Stimulated activated CD8-positive, alpha-beta memory T cell treated with anti-CD3 and anti-CD28 coated beads, Interleukin-7, amount 100 ng/mL, for 4 hours (primary cell): Measurements from ENCODE around the gene BICC1.

ENCODE experiments used
- DNase-seq, 2 donors: peaks; one replicate each; pipeline ENCODE4 v3.0.0-alpha.2; 2020; ENCODE audit warnings: low read depth in 2 of 2

The BICC1 gene

GRCh38 chr10:58701405-58702135, 188.9 kb downstream of the BICC1 start:
- no peak for DNase-seq

- no peak for DNase-seq
Measured at GRCh38 chr10:58704226-58704625, 191.6 kb downstream of the BICC1 start.

- DNase-seq, result no peak
Measured at GRCh38 chr10:58704671-58705141, 192.0 kb downstream of the BICC1 start.

- DNase-seq, result no peak
Measured at GRCh38 chr10:58706836-58707235, 194.2 kb downstream of the BICC1 start.

- DNase-seq, result no peak
Measured at GRCh38 chr10:58712141-58712540, 199.5 kb downstream of the BICC1 start.

- no peak for DNase-seq
Measured at GRCh38 chr10:58712982-58713381, 200.3 kb downstream of the BICC1 start.

GRCh38 chr10:58714409-58714808, 201.7 kb downstream of the BICC1 start:
- no peak for DNase-seq

GRCh38 chr10:58715061-58715460, 202.4 kb downstream of the BICC1 start:
- no peak for DNase-seq

GRCh38 chr10:58718596-58718995, 205.9 kb downstream of the BICC1 start:
- DNase-seq, result no peak

- DNase-seq, result no peak
Measured at GRCh38 chr10:58721601-58722281, 209.1 kb downstream of the BICC1 start.

- DNase-seq, result no peak
Measured at GRCh38 chr10:58723186-58723585, 210.5 kb downstream of the BICC1 start.

GRCh38 chr10:58723966-58724365, 211.3 kb downstream of the BICC1 start:
- DNase-seq, result no peak

GRCh38 chr10:58724781-58725180, 212.1 kb downstream of the BICC1 start:
- no peak for DNase-seq

GRCh38 chr10:58725901-58726300, 213.2 kb downstream of the BICC1 start:
- no peak for DNase-seq

GRCh38 chr10:58727633-58728032, 215.0 kb downstream of the BICC1 start:
- no peak for DNase-seq

- no peak for DNase-seq
Measured at GRCh38 chr10:58731276-58731675, 218.6 kb downstream of the BICC1 start.

- no peak for DNase-seq
Measured at GRCh38 chr10:58733436-58733835, 220.8 kb downstream of the BICC1 start.

GRCh38 chr10:58734116-58734515, 221.4 kb downstream of the BICC1 start:
- DNase-seq, result no peak

- no peak for DNase-seq
Measured at GRCh38 chr10:58734664-58735063, 222.0 kb downstream of the BICC1 start.

- DNase-seq, result no peak
Measured at GRCh38 chr10:58735087-58735486, 222.4 kb downstream of the BICC1 start.

- no peak for DNase-seq
Measured at GRCh38 chr10:58740620-58741369, 228.1 kb downstream of the BICC1 start.

GRCh38 chr10:58741673-58742072, 229.0 kb downstream of the BICC1 start:
- DNase-seq, result no peak

GRCh38 chr10:58742141-58742540, 229.5 kb downstream of the BICC1 start:
- no peak for DNase-seq
